Measurements from ENCODE around the gene ECI1. TPM values are rescaled to one million over a fixed set of nuclear protein-coding genes. Genes with fewer than 3 reads are reported as not detected.

Gene ECI1
- total and polyA plus RNA-seq, 4 donors: 35.0 to 87.1 (median 63.5) TPM

DNA sequence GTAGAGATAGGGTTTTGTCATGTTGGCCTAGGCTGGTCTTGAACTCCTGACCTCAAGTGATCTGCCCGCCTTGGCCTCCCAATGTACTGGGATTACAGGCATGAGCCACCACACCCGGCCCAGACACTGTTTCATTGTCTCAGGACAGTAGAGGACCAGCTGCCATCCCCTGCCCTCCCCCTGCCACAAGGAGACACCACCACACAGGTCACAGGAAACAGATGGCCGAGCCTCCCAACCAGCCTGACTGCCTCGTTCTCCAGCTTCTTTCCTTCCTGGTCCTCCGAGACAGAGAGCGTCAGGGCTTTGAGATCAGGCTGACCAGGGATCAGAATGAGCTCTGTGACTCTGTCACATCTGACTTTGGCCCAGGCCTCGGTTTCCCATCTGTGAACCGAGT lies 37.3 kb upstream of the ECI1 start:
- Histone ChIP-seq H3K27ac (ENCODE audit: low read depth in 1 of 2, low read length in 1 of 2) (no peak overlapping the region), H3K4me3 (no peak overlapping the region), H3K36me3 (ENCODE audit: control insufficient read depth in 4 of 4, insufficient read depth in 4 of 4, low read length in 4 of 4) (peaks cover 0 to 65% (median 0%) of the 10 kb centered on the region in 4 donors), H3K27me3 (ENCODE audit: control insufficient read depth in 3 of 3, insufficient read depth in 3 of 3, low read length in 2 of 3) (no peaks in the 10 kb centered on the region), H3K4me1 (ENCODE audit: control insufficient read depth in 5 of 5, insufficient read depth in 5 of 5, low read length in 5 of 5) (no peaks in the 10 kb centered on the region), H3K9ac (ENCODE audit: insufficient read depth in 1 of 2, low read length in 2 of 2) (no peak overlapping the region), H3K9me3 (ENCODE audit: control insufficient read depth in 4 of 4, insufficient read depth in 3 of 4, low read length in 3 of 4) (no peaks in the 10 kb centered on the region)
- ATAC-seq (ENCODE audit: insufficient read depth, low FRiP score) (no peak), DNase-seq (no peak)
- TF ChIP-seq, protein P1, sequence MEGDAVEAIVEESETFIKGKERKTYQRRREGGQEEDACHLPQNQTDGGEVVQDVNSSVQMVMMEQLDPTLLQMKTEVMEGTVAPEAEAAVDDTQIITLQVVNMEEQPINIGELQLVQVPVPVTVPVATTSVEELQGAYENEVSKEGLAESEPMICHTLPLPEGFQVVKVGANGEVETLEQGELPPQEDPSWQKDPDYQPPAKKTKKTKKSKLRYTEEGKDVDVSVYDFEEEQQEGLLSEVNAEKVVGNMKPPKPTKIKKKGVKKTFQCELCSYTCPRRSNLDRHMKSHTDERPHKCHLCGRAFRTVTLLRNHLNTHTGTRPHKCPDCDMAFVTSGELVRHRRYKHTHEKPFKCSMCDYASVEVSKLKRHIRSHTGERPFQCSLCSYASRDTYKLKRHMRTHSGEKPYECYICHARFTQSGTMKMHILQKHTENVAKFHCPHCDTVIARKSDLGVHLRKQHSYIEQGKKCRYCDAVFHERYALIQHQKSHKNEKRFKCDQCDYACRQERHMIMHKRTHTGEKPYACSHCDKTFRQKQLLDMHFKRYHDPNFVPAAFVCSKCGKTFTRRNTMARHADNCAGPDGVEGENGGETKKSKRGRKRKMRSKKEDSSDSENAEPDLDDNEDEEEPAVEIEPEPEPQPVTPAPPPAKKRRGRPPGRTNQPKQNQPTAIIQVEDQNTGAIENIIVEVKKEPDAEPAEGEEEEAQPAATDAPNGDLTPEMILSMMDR (IDR thresholded peaks at IDR 0.05; ENCODE audit: control extremely low read depth, extremely low read depth): no peak
- 44 to 63% methylated on average over 8 of the region's 8 CpGs for WGBS, 2 donors

- H3K4me3 ChIP-seq: no peak overlapping the region
- no peak overlapping the region for H3K9ac ChIP-seq (ENCODE audit: insufficient read depth in 1 of 2, low read length in 2 of 2)
- H3K27me3 ChIP-seq (ENCODE audit: control insufficient read depth in 3 of 3, insufficient read depth in 3 of 3, low read length in 2 of 3): no peaks in the 10 kb centered on the region
- TF ChIP-seq, protein P1 (IDR thresholded peaks at IDR 0.05; ENCODE audit: control extremely low read depth, extremely low read depth): no peak
- peaks cover 0 to 69% (median 0%) of the 10 kb centered on the region in 4 donors for H3K36me3 ChIP-seq (ENCODE audit: control insufficient read depth in 4 of 4, insufficient read depth in 4 of 4, low read length in 4 of 4)
- H3K27ac ChIP-seq (ENCODE audit: low read depth in 1 of 2, low read length in 1 of 2): no peak overlapping the region
- DNase-seq (no peak), ATAC-seq (ENCODE audit: insufficient read depth, low FRiP score) (no peak)
- WGBS, 2 donors: 88 to 93% methylated on average over 35 of the region's 35 CpGs
- H3K9me3 ChIP-seq (ENCODE audit: control insufficient read depth in 4 of 4, insufficient read depth in 3 of 4, low read length in 3 of 4): no peaks in the 10 kb centered on the region
- no peaks in the 10 kb centered on the region for H3K4me1 ChIP-seq (ENCODE audit: control insufficient read depth in 5 of 5, insufficient read depth in 5 of 5, low read length in 5 of 5)
Measured at GRCh38 chr16:2287916-2288547, 36.6 kb upstream of the ECI1 start.

DNA sequence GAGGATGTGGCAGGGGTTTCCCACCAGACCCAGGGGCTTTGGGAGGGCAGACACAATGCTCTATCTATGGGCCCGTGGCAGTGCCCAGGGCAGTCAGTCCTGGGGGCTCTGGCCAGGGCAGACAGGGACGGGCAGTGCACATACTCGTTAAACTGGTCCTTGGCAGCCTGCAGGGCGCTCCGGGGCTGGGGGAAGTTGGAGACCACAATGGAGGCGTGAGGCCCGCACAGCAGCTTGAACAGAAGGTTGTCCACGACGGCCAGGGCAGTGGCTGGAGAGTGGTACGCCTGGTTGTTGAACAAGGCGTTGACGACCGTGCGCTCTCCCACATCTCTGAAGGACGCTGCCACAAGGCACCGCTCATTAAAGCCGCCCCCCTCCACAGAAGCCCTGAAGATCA lies 35.2 kb upstream of the ECI1 start:
- ATAC-seq (ENCODE audit: insufficient read depth, low FRiP score) (no peak), DNase-seq (no peak)
- WGBS, 2 donors: 86 to 93% methylated on average over 17 of the region's 17 CpGs
- no peaks in the 10 kb centered on the region for H3K9me3 ChIP-seq (ENCODE audit: control insufficient read depth in 4 of 4, insufficient read depth in 3 of 4, low read length in 3 of 4)
- peaks cover 0 to 65% (median 0%) of the 10 kb centered on the region in 4 donors for H3K36me3 ChIP-seq (ENCODE audit: control insufficient read depth in 4 of 4, insufficient read depth in 4 of 4, low read length in 4 of 4)
- H3K27ac ChIP-seq (ENCODE audit: low read depth in 1 of 2, low read length in 1 of 2): no peak overlapping the region
- H3K4me1 ChIP-seq (ENCODE audit: control insufficient read depth in 5 of 5, insufficient read depth in 5 of 5, low read length in 5 of 5): no peaks in the 10 kb centered on the region
- TF ChIP-seq, protein P1 (IDR thresholded peaks at IDR 0.05; ENCODE audit: control extremely low read depth, extremely low read depth): no peak
- no peaks in the 10 kb centered on the region for H3K27me3 ChIP-seq (ENCODE audit: control insufficient read depth in 3 of 3, insufficient read depth in 3 of 3, low read length in 2 of 3)
- H3K4me3 ChIP-seq: no peak overlapping the region
- H3K9ac ChIP-seq (ENCODE audit: insufficient read depth in 1 of 2, low read length in 2 of 2): no peak overlapping the region

- Histone ChIP-seq H3K9ac (ENCODE audit: insufficient read depth in 1 of 2, low read length in 2 of 2) (no peak overlapping the region), H3K4me3 (no peak overlapping the region), H3K27me3 (ENCODE audit: control insufficient read depth in 3 of 3, insufficient read depth in 3 of 3, low read length in 2 of 3) (no peaks in the 10 kb centered on the region), H3K36me3 (ENCODE audit: control insufficient read depth in 4 of 4, insufficient read depth in 4 of 4, low read length in 4 of 4) (peaks cover 0 to 68% (median 0%) of the 10 kb centered on the region in 4 donors), H3K4me1 (ENCODE audit: control insufficient read depth in 5 of 5, insufficient read depth in 5 of 5, low read length in 5 of 5) (no peaks in the 10 kb centered on the region), H3K27ac (ENCODE audit: low read depth in 1 of 2, low read length in 1 of 2) (no peak overlapping the region), H3K9me3 (ENCODE audit: control insufficient read depth in 4 of 4, insufficient read depth in 3 of 4, low read length in 3 of 4) (no peaks in the 10 kb centered on the region)
- 83 to 93% methylated on average over 10 to 13 of the region's 13 CpGs for WGBS, 2 donors
- TF ChIP-seq, protein P1 (IDR thresholded peaks at IDR 0.05; ENCODE audit: control extremely low read depth, extremely low read depth): no peak
- DNase-seq (no peak), ATAC-seq (ENCODE audit: insufficient read depth, low FRiP score) (no peak)
Measured at GRCh38 chr16:2285731-2286191, 34.4 kb upstream of the ECI1 start.
